Cardiac septum (tissue), 1 donor: Measurements from ENCODE around the gene GPX1. TPM values are rescaled to one million over a fixed set of nuclear protein-coding genes. Genes with fewer than 3 reads are reported as not detected.

Source experiments
- DNase-seq: peaks from one replicate; pipeline ENCODE4 v3.0.0-alpha.2; 2020; ENCODE audit warnings: low spot score
- intact Hi-C: fragments of 100-400 bp; cut with DNase I; formaldehyde crosslinking; loops from one replicate; pipeline ENCODE4 v1.14.0; 2022
- total RNA-seq: library from RNA; stranded (reverse); fragmentation: NEBNext Ultra II Directional; extraction: Animal tissue kit (Norgen Biotek cat#: 25700); gene quantifications from one replicate; pipeline ENCODE4 v1.2.1, GENCODE V29; 2021
- donor health status: DM: no; HTN: no; CAD: no.

GPX1 gene
- total RNA-seq, 1 donor from 2014 or later, result 106 TPM

DNA sequence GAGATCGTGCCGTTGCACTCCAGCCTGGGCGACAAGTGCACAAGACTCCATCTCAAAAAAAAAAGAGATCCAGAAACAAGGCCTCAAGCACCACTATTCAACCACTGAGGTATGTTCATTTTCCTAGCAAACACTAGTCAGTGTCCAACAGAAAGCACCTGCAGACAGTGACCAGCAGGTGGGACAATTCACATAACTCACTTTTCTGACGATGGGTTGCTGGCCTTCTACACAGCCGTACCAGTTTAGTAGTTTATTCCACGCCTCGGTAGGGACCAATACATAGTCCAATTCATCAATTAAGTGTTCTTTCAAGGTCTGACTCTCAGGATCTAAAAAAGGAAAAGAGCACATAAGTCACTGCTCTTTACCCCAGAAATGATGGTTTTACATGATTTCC, 30.7 kb downstream of the GPX1 start:
- intact Hi-C loops, result no loop called here
- no peak for DNase-seq

DNA sequence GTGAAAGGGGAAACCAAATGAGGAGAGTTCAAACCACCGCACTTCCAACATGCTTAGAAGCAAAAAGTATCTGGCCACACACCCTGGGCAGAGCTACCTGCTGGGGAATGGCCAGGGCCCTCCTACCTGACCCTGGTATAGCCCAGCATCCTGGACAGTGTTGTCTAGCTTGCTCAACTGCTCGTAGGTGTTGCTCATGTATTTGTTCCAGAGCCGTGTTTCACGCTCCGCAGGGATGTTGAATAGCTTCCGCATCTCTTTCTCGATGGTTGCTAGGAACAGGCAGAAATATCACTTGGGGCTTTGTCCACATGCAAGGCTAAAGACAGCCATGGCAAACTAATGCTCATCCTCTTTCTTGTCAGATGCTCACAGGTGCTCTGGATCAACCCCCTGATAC, 33.4 kb downstream of the GPX1 start:
- intact Hi-C loops, result no loop called here
- DNase-seq, result no peak

DNA sequence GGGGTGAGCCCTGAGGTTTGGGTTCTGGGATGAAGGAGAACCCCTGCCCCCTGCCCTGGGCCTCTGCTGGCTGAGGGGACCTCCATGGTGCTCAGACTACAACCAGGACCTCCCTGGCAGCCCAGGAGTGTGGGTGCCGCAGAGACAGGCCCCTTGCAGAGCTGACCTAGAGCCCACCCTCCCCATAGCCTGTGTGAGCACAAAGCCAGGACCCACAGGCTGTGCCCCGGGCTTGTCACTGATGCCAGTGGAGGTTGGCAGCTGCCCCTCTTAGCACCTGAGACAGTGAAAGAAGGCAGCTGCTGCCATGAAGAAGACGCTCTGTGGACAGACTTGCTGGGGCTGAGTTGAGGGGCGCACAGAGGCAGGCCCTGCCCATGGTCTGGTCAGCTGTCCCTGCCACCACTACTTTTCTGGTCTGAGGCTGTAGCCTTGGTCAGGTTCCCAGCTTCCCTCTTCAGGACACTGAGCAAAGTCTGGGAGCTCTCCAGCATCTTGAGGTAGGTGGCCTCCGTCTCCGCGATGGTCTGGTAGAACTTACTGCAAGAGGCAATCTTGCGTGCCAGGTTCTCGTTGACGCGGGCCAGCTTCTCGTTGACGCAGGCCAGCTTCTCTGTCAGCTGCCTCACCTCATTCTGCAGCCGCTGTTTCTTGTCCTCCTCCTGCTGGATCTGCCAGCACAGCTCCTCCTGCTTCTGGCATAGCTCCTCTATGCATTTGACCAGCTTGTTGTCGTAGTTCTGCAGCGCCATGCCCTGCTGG, 41.3 kb downstream of the GPX1 start:
- no peak for DNase-seq
- intact Hi-C loops, result no loop called here

DNA sequence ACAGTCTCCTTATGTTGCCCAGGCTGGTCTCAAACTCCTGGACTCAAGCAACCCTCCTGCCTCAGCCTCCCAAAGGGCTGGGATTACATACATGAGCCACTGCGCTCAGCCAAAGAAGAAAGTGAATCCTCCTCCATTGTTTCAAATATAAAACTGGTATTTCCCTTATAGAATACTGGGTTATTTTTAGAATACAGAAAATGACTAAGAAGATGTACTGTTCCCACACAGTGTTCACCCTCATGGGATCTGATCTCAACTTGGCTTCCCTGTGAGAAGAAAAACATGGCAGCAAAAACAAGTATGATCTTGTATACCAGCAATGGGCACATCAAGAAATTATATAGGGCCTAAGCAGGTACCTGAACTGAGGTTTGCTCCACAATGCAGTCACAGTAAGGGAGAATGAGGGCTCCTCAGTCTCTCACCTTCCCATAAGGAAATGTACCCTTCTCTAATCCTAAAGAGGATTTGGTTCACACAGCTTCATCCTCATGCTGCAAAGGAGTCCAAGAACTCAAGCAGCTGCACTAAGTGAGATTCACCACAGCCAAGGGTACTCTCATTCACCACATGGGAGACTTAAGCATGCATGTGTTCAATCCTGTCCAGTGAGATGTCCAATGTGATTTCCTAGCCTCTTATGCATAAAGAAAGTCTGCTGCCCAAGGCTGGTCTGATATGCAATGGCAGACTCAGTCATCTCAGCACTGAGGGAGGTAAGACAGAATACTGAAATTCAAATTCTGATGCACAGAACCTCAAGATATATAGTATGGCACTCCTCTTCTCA, 44.1 kb downstream of the GPX1 start:
- no peak for DNase-seq
- intact Hi-C loops, result no loop called here

DNA sequence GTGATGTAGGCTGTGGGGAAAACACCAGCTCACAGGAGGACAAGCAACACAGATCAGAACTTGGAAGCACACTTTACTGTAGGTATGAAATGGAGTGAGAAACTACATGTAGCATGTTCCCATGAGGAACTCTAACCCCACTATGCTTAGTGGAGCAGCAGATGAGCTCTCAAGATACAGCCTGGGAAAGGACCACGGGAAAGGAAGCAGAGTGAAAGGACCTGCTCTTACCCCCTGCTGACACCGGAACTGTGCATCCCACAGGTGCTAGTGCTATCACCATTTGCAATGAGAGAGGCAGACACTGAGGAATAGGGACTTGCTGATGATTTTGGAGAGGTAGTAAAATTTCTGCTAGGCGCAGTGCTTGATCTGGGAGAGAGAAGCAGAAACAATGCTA, 46.9 kb downstream of the GPX1 start:
- DNase-seq, result no peak
- intact Hi-C loops, result no loop called here

DNA sequence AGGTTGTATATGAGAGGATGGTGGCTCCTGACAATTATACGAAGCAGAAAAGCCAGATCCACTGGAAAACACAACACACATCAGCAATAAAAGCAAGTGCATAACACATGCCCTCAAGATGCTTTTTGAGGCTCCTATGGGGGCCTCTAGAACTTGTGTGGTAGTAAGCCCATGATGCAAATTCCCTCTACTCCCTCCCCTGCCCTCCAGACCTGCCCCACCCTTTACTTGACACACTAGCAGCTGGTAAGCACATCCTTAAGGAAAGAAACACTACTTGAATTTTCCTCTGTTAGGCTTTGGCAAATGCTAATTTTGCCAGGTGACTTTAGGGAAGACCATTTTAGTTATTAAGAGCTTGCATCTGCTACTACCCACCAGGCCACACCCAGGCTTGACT, 47.5 kb downstream of the GPX1 start:
- intact Hi-C loops, result no loop called here
- DNase-seq, result no peak

Other genes starting within 250 kb of the GPX1 start
- 58.5 TPM for gene USP19, start 237.5 kb downstream of the GPX1 start, total RNA-seq
- 788 TPM for gene LAMB2, start 225.3 kb downstream of the GPX1 start, total RNA-seq
- gene CCDC71, start 192.0 kb downstream of the GPX1 start, total RNA-seq, result 11.4 TPM
- 132 TPM for gene KLHDC8B, start 186.8 kb downstream of the GPX1 start, total RNA-seq
- gene C3orf62, start 81.1 kb downstream of the GPX1 start, total RNA-seq, result 2.9 TPM
- gene USP4, start 18.3 kb downstream of the GPX1 start, total RNA-seq, result 44.5 TPM
- 340 TPM for gene RHOA, start 53.6 kb upstream of the GPX1 start, total RNA-seq
- gene TCTA, start 54.1 kb upstream of the GPX1 start, total RNA-seq, result 26.5 TPM
- gene AMT, start 64.1 kb upstream of the GPX1 start, total RNA-seq, result 20.1 TPM
- gene NICN1, start 71.0 kb upstream of the GPX1 start, total RNA-seq, result 21.9 TPM
- 130 TPM for gene DAG1, start 111.9 kb upstream of the GPX1 start, total RNA-seq
- 1.00 TPM for gene BSN, start 196.1 kb upstream of the GPX1 start, total RNA-seq